ENCODE results near the gene TRAK2. TPM values are rescaled to one million over a fixed set of nuclear protein-coding genes. Genes with fewer than 3 reads are reported as not detected.
A peak's percentile ranks its signal among the peaks of the same experiment; 100 is the strongest.

TRAK2 gene
- total and polyA plus RNA-seq, 2 experiments from 2014 or later: 6.7 to 17.0 TPM

DNA sequence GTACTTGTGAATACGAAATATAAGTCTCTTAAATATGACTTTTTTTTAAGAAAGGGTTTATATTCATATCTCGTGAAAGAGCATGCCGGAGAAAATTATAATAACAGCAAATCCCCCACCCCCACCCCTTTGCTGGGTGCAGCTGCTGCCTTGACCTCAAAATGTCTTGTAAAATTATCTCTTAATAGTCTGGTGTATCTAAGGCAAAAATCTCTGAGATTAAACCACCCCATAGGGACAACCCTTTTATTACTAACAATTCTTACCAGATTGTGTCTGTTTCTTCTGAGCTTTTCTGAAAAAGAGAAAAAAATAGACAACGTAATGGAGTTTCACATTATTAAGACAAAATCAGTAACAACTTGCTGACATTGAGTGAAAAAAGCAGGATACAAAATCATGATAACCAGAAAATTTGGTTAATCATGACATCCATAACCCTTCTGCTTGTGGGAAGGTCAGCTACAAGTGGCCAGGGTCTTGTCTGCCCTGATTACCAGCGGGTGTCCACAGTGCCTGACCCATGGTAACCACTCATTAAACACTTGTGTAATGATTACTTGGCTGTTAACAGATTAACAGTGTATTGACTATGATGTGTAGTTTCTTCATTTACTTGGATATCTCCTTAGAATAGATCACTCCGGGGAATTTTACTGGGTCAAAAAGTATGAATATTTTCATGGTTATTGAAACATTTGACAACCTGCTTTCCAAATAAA, 1.8 kb upstream of the TRAK2 start (continued):
- TF ChIP-seq, protein P1, sequence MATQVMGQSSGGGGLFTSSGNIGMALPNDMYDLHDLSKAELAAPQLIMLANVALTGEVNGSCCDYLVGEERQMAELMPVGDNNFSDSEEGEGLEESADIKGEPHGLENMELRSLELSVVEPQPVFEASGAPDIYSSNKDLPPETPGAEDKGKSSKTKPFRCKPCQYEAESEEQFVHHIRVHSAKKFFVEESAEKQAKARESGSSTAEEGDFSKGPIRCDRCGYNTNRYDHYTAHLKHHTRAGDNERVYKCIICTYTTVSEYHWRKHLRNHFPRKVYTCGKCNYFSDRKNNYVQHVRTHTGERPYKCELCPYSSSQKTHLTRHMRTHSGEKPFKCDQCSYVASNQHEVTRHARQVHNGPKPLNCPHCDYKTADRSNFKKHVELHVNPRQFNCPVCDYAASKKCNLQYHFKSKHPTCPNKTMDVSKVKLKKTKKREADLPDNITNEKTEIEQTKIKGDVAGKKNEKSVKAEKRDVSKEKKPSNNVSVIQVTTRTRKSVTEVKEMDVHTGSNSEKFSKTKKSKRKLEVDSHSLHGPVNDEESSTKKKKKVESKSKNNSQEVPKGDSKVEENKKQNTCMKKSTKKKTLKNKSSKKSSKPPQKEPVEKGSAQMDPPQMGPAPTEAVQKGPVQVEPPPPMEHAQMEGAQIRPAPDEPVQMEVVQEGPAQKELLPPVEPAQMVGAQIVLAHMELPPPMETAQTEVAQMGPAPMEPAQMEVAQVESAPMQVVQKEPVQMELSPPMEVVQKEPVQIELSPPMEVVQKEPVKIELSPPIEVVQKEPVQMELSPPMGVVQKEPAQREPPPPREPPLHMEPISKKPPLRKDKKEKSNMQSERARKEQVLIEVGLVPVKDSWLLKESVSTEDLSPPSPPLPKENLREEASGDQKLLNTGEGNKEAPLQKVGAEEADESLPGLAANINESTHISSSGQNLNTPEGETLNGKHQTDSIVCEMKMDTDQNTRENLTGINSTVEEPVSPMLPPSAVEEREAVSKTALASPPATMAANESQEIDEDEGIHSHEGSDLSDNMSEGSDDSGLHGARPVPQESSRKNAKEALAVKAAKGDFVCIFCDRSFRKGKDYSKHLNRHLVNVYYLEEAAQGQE (IDR thresholded peaks at IDR 0.05; ENCODE audit: unreplicated experiment): no peak
- no peak for TF ChIP-seq EZH2 (IDR thresholded peaks at IDR 0.05; ENCODE audit: low read depth, unreplicated experiment)
- TF ChIP-seq JUNB (IDR thresholded peaks at IDR 0.05; ENCODE audit: unreplicated experiment): no peak
- no peak for TF ChIP-seq CREB1 (CRISPR knock-in tag; IDR thresholded peaks at IDR 0.05; ENCODE audit: low read depth)

DNA sequence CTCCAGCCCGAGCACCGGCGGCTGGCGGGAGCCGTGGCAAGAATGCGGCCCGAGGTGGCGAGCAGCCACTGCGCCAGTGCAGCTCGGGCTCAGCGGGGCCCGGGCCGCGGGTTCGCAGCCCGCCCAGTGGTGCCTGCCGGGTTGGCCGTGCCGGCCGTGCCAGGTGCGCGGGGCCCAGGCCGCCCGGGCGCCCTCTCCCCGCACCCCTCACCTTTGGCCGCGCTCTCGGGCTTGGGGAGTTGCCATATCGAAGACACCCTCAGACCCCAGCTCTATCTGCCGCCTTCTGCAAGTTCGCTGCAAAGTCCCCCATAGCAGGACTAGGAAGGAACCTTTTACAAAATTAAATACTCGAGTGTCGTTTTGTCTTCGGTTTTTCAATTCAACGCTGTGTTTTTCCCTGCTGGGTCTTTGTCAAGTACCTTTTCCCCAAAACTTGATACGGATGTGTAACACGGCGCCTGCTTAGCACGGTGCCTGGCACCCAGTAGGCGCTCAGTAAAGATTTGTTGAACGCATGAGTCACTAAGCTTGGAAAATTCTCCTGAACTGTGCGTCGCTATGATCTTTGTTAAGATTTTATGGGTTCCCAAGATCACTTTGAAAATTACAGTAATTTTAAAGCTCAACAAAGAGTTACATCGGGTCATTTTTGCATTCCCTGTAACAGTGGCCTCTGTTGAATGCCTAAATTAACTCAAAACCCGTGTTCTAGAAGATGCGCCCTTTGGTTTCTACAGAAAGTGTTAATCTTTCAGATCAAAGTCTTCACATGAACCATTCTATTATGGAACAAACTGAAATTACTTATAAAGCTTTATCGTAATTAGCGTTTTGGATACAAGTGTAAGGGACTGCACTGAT, 1.0 kb upstream of the TRAK2 start:
- no peaks in the 10 kb centered on the region for H3K27me3 ChIP-seq (ENCODE audit: insufficient read depth)
- H4K20me1 ChIP-seq (replicated peaks; ENCODE audit: insufficient read depth): no peaks in the 10 kb centered on the region
- no peaks in the 10 kb centered on the region for H3K36me3 ChIP-seq (ENCODE audit: insufficient read depth)
- ATAC-seq (peak; percentile 75), DNase-seq (ENCODE audit: low spot score) (peak; percentile 80)
- H3K4me2 ChIP-seq: peak overlapping the region; percentile 76
- H3K4me3 Mint-ChIP-seq: peak overlapping the region; percentile 92
- peaks cover 5% of the 10 kb centered on the region; the same call in 1 of the 2 replicates for H3K4me1 ChIP-seq (ENCODE audit: insufficient read depth)
- peaks cover 17% of the 10 kb centered on the region for H3K4me1 Mint-ChIP-seq
- no peaks in the 10 kb centered on the region for H3K9me3 Mint-ChIP-seq
- TF ChIP-seq, protein P2, sequence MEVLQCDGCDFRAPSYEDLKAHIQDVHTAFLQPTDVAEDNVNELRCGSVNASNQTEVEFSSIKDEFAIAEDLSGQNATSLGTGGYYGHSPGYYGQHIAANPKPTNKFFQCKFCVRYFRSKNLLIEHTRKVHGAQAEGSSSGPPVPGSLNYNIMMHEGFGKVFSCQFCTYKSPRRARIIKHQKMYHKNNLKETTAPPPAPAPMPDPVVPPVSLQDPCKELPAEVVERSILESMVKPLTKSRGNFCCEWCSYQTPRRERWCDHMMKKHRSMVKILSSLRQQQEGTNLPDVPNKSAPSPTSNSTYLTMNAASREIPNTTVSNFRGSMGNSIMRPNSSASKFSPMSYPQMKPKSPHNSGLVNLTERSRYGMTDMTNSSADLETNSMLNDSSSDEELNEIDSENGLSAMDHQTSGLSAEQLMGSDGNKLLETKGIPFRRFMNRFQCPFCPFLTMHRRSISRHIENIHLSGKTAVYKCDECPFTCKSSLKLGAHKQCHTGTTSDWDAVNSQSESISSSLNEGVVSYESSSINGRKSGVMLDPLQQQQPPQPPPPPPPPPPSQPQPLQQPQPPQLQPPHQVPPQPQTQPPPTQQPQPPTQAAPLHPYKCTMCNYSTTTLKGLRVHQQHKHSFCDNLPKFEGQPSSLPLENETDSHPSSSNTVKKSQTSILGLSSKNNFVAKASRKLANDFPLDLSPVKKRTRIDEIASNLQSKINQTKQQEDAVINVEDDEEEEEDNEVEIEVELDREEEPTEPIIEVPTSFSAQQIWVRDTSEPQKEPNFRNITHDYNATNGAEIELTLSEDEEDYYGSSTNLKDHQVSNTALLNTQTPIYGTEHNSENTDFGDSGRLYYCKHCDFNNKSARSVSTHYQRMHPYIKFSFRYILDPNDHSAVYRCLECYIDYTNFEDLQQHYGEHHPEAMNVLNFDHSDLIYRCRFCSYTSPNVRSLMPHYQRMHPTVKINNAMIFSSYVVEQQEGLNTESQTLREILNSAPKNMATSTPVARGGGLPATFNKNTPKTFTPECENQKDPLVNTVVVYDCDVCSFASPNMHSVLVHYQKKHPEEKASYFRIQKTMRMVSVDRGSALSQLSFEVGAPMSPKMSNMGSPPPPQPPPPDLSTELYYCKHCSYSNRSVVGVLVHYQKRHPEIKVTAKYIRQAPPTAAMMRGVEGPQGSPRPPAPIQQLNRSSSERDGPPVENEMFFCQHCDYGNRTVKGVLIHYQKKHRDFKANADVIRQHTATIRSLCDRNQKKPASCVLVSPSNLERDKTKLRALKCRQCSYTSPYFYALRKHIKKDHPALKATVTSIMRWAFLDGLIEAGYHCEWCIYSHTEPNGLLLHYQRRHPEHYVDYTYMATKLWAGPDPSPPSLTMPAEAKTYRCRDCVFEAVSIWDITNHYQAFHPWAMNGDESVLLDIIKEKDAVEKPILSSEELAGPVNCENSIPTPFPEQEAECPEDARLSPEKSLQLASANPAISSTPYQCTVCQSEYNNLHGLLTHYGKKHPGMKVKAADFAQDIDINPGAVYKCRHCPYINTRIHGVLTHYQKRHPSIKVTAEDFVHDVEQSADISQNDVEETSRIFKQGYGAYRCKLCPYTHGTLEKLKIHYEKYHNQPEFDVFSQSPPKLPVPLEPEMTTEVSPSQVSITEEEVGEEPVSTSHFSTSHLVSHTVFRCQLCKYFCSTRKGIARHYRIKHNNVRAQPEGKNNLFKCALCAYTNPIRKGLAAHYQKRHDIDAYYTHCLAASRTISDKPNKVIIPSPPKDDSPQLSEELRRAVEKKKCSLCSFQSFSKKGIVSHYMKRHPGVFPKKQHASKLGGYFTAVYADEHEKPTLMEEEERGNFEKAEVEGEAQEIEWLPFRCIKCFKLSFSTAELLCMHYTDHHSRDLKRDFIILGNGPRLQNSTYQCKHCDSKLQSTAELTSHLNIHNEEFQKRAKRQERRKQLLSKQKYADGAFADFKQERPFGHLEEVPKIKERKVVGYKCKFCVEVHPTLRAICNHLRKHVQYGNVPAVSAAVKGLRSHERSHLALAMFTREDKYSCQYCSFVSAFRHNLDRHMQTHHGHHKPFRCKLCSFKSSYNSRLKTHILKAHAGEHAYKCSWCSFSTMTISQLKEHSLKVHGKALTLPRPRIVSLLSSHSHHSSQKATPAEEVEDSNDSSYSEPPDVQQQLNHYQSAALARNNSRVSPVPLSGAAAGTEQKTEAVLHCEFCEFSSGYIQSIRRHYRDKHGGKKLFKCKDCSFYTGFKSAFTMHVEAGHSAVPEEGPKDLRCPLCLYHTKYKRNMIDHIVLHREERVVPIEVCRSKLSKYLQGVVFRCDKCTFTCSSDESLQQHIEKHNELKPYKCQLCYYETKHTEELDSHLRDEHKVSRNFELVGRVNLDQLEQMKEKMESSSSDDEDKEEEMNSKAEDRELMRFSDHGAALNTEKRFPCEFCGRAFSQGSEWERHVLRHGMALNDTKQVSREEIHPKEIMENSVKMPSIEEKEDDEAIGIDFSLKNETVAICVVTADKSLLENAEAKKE (CRISPR knock-in tag; IDR thresholded peaks at IDR 0.05): no peak
- TF ChIP-seq POLR2AphosphoS5 (IDR thresholded peaks at IDR 0.05; ENCODE audit: low read depth) (no peak; the same call in 1 of the 2 replicates), NANOG (IDR thresholded peaks at IDR 0.05; ENCODE audit: borderline replicate concordance) (no peak), ZNF331 (CRISPR knock-in tag; IDR thresholded peaks at IDR 0.05; ENCODE audit: low read depth) (no peak)
- TF ChIP-seq, protein P3, sequence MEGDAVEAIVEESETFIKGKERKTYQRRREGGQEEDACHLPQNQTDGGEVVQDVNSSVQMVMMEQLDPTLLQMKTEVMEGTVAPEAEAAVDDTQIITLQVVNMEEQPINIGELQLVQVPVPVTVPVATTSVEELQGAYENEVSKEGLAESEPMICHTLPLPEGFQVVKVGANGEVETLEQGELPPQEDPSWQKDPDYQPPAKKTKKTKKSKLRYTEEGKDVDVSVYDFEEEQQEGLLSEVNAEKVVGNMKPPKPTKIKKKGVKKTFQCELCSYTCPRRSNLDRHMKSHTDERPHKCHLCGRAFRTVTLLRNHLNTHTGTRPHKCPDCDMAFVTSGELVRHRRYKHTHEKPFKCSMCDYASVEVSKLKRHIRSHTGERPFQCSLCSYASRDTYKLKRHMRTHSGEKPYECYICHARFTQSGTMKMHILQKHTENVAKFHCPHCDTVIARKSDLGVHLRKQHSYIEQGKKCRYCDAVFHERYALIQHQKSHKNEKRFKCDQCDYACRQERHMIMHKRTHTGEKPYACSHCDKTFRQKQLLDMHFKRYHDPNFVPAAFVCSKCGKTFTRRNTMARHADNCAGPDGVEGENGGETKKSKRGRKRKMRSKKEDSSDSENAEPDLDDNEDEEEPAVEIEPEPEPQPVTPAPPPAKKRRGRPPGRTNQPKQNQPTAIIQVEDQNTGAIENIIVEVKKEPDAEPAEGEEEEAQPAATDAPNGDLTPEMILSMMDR (conservative IDR thresholded peaks at IDR 0.05; ENCODE audit: low read depth in 2 of 2): no peak
- H3K27ac ChIP-seq (ENCODE audit: low read depth): peak overlapping the region; percentile 22
- H3K27ac Mint-ChIP-seq: peak overlapping the region; percentile 83
- H3K9me2 ChIP-seq (ENCODE audit: insufficient read depth): no peaks in the 10 kb centered on the region
- H3F3A ChIP-seq (replicated peaks; ENCODE audit: low read depth): no peaks in the 10 kb centered on the region; the same call in 1 of the 2 replicates
- peaks cover 12% of the 10 kb centered on the region for H3K79me2 ChIP-seq (replicated peaks; ENCODE audit: insufficient read depth)
- H2AFZ ChIP-seq: peak overlapping the region; percentile 86
- H3K27me3 Mint-ChIP-seq (ENCODE audit: insufficient read depth, low read depth, poor library complexity): no peaks in the 10 kb centered on the region
- peak overlapping the region; percentile 92 for H3K4me3 ChIP-seq
- H3K36me3 Mint-ChIP-seq (ENCODE audit: low read depth): peaks cover 3% of the 10 kb centered on the region; the same call in 1 of the 3 replicates

Measured in GM23338 (cell line).